GM19035 (cell line): ENCODE measurements around the gene SPATA16.
"Not testable (repeated sequence)": the region's sequence is repeated elsewhere in the genome, so short reads cannot be mapped to it uniquely, and the experiment has no call there.

ENCODE experiments used
- ATAC-seq: cut with Tn5 transposase; IDR thresholded peaks from one replicate; pipeline ENCODE4 v1.9.1; 2021; ENCODE audit not compliant: unreplicated experiment

SPATA16 gene

DNA sequence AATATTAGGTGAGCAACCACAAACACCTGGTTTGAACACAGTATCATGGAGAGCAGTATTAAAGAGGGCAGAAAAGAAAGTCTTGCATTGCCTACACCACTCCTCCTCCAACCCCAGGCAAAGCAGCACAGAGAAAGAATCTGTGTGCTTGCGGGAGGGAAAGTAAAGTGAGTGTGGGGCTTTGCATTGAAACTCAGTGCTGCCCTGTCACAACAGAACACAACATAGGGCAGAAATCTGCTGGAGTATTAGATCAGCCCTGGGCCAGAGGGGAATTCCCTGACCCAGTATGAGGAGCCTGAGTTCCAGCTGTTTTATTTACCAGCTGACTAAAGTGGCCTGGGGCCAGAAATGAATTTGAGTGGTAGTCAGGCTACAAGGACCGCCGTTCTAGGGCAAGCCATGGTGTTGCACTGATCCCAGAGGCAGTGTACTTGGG lies 75.5 kb downstream of the SPATA16 start:
- no peak for ATAC-seq

DNA sequence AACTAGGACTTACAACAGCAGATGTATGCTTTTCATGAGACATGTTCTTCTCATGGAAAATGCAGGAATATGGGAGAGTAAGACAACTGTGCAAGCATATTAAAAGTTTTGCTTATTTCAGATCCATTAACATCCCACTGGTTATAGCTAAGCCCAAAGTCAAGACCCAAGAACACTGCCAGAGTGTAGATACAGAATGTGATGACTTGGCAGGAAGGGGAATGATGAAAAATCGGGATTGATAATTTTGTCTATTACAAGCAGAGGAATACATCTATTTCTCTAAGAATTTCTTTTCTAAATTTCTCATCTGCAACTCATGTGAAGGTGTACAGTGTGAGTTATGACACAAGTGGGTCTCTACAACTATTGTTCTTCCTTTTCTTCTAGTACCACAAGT lies 76.4 kb downstream of the SPATA16 start:
- ATAC-seq: no peak

DNA sequence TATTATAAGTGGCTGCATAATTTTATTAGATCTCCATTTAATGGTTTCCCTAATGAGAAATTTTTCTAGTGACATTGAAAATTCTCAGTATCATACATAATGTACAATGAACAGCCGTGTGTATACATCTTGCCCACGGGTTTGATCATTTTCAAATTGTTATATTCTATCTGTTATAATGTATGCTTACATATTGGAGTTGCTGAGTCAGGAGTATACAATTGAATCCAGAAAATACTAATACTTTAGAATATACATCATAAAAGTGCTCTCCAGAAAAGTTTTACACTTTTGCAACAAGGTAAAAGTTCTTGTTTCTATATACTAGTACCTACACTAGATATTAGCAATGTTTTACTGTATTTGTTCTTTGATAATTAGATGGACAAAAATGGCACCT lies 82.8 kb downstream of the SPATA16 start:
- ATAC-seq: no peak

DNA sequence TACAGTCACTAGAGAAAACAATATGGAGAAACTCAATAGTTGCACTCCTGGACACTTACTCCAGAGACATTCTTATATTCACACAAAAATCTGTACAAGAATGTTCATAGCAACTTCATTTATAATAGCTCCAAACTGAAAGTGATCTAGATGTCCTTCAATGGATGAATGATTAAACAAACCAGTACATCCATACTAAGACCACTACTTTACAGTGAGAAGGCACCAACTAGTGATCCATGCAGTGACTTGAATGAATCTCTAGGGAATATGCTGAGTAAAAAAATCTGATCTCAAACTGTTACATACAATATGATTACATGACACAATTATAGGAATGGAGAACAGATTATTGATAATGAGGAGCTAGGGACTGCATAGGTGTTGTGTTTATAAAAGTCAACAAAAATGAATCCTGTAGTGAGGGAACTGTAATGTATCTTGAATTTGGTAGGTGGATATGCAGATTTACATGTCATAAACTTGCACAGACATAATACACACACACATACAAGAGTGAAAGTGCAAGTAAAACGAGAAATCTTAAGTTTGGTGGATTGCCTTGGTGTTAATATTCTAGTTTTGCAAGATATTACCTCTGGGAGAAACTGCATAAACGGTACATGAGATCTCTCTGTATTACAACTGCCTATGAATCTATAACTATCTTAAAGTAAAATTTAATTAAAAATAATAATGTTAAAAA lies 85.7 kb downstream of the SPATA16 start:
- ATAC-seq: no peak

DNA sequence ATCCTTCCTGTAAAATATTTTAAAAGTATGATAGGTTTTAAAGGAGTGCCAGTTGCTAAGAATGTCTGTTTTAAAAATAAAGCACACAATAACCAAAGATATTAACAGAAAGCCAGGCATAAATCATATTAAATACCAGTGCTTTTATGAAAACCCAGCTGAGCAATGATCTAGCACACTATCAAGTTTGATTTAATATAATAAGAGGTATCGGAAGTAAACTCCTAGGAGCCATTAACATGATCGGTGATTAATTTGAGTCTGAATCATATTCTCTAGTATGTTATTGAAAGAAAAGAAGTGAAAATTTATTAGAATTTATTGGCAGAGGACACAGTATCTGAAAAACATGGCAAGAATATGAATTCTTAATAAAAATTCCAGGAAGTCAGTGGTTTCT lies 91.7 kb downstream of the SPATA16 start:
- no peak for ATAC-seq

DNA sequence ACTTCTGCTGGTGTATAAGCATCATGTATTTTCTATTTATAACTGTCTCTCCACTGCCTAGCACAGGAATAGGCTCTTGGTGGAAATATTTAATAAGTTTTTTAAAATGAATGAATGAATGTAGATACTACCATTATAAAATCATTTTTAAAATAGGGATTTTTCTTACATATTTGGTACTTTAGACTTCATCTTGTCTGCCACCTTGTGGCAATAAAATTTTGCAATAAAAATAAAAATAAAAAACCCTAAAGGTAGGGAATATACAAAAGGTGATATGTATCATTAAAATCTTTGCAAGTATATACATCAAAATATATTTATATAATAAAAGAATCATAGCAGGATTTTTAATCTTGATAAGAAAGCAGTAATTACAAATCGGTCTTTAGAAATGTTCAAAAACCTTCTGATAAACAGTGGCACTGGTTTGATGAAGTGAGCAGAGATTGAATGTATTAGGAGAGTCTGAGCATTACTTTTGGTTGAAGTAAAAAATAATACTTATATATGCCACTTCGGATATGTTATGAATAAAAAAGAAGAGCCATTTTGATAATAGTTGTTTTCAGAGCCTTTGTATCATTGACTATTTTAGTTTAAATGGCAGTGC lies 95.2 kb downstream of the SPATA16 start:
- no peak for ATAC-seq

DNA sequence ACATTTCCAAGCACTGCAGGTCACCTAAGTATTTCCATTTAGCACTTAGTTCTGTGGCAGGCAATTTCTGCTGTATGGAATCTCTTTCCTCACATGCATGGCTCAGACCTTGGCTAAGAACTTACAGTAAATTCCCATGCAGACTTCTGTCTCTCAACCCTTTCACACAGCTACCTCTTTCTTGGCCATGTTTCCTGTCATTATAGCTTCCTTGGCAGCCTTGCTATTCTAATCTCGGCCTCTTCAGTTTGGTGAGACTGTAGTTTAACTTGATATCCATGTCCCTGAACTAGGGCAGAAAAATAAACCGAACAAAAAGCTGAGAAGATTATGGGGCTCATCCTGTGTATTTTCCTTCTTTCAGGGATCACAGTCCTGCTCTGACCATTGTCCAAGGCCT lies 96.0 kb downstream of the SPATA16 start:
- no peak for ATAC-seq

DNA sequence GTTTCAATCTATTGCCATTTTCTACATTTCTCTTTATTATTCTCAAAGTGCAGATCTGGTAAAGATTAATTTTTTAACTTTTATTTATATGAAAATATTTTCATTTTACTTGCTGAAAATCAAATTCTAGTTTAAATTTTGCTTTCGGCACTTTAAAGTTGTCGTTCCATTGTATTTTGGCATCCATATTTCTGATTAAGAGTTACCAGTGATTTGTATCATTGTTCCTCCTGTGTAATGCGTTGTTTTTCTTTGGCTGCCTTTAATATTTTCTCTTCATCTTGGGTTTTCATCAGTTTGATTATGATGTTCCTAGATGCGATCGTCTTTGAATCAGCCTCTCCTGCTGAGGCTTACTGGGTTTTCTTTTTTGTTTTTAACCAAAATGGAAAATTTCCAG lies 97.3 kb downstream of the SPATA16 start:
- ATAC-seq: no peak

DNA sequence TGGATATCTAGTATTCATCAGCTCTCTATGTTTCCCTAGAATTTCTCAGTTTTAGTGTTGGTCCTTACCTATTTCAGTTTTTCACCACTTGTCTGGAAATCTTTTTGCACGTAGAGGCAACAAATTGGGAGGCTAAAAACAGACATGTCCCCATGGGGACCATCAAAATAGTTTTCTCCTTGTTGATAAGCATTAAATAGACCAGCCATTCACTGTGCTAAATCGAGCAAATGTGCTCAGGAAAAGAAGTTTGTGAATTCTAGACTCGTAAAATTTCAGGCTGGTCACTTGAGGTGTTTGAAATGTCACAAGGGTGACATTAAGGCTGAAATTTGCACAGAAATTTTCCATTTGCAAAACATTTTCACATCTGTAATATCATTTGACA lies 102.6 kb downstream of the SPATA16 start:
- ATAC-seq: no peak

DNA sequence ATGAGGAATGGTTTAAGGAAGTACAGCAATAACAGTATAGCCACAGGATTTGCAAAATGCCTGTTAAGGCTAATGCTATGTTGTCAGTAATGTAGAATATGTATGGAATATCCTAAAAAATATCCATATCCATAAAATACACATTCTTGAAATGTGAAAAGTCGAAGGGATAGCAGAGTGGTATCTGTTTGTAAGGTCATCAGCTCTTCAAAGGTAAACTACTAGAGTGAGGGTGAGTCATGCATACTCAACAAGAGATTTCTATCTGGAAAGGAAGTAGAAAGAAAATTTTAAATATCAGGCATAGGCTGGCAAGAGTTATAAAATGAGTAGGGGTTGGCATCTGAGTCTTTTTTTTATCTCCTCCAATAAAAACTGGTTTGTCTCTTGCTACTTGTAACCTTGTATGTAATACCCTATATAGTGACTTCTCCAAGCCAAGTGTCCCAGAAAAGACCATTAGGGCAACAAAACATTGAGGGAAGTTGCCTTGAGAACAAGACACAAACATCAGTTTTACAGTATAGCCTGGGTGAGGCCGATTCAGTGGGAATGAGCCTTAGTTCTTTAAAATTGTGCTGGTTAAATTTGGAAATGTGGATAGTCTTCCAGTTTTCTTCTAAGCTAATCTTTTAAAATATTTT lies 103.1 kb downstream of the SPATA16 start:
- no peak for ATAC-seq

DNA sequence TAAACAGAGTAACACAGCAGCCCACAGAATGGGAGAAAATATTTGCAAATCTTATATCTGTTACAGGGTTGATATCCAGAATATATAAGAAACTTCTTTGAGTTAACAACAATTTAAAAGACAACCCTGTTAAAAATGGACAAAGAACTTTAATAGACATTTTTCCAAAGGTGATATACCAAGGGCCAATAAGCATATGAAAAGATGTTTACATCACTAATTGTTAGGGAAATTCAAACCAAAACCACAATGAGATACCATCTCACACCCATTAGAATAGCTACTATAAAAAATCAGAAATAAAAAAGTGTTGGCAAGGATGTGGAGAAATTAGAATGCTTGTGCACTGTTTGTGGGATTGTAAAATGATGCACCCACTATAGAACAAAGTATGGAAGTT lies 110.8 kb downstream of the SPATA16 start:
- no peak for ATAC-seq

DNA sequence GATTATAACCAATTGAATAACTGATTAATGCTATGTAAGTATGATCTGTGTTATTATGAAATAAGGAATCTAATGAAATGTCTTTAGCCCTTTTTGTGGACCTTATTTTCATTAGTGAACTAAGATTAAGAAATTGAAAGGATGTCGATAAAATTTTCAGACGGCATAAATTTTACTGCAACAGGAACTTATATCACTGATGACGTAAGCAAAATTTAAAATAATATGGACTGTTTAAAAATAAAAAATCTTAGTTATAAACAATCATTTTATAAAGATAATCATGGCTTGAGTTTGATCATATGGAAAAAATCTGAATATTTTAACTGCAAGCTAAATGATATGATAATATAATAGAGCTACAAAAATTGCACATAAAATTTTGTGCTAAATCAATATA lies 112.7 kb downstream of the SPATA16 start:
- no peak for ATAC-seq

DNA sequence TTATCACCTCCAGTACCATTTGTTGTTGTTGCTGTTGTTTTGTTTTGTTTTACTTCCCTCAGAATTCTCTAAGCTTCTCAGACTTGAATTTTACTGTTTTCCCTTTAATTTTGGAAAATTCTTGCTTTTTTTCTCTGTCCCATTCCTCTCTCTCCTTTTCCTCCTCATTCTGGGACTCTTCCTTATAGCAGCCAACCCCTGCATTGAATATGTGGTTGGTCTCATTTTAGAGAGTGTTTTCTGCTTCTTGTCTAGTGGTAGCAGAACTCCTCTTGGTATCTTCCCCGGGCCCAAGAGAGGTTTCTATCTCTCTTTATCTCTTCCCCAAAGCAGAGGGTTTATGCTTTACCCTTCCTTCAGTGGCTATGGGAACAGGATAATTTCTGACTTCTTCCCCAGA lies 113.6 kb downstream of the SPATA16 start:
- ATAC-seq: no peak

DNA sequence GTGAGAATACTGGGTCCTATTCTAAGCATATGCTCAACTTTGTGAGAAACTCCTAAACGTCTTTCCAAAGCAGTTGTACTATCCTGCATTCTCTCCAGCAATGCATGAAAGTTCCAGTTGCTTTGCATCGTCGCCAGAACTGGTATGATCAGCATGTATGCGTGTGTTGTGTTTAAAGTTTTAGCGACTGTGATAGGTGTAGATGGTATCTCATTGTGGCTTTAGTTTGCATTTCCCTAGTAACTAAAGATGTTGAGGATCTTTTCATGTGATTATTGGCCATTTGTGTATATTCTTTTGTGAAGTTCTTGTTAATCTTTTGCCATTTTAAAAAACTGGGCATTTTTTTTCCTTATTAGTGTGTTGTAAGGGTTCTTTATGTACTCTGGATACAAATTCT lies 115.1 kb downstream of the SPATA16 start:
- no peak for ATAC-seq

DNA sequence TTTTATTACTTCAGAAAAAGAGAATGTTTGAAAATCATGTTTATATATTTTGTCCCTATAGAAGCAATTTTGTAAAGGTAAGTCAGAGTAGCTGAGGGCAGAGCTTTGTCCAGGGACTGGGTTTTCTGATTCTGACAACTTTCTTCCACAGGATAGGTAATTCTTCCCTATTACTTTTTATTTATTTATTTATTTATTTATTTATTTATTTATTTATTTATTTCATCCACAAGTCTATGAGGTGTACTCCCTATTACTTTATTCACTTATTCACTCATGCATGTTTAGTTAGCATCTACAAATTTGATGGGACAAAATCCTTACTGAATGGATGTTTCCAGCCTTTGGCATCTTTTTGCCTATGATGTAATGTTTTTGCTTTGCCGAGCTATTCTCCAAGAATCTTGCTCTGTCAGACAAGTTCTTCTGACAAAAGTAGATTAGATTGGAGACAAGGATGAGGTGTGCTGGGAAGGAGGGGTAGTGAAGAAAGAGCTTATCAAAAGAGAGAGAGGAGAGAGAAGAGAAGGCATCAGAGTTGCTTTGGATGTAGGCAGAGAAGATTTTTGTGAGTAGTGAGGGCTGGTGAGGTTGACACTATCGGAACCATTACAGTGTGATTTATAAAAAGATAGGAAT lies 119.4 kb downstream of the SPATA16 start:
- ATAC-seq: no peak

DNA sequence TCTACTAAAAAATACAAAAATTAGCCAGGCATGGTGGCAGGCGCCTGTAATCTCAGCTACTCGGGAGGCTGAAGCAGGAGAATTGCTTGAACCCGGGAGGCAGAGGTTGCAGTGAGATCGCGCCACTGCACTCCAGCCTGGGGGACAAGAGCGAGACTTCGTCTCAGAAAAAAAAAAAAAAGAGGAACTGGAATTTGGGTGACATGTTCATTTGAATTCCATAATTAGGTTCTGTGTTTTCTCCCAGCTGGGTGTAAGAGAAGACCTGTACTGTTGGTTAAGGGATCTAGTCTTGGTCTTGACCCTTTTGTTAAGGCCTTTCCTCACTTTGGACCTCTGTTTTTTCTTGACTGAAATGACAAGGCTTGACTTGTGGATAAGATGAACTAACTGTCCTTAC lies 120.9 kb downstream of the SPATA16 start:
- not testable (repeated sequence) for ATAC-seq

DNA sequence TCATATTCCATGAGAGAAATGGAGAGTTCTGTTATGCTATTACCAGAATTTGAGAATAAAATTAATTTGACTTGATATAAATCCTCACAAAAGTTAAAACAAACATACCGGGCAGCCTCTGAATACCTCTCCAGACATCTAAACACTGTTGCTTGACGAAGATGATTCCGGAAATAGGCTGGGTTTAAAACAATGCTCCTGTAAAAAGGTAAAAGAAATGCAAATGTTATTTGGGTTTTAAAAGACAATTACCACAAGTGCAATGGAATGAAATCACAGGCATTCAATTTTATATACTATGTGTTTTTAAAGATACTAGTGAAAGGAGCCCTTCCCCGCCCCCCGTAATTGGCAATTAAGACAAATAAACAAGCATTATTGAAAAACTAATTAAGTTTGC lies 121.7 kb downstream of the SPATA16 start:
- no peak for ATAC-seq

DNA sequence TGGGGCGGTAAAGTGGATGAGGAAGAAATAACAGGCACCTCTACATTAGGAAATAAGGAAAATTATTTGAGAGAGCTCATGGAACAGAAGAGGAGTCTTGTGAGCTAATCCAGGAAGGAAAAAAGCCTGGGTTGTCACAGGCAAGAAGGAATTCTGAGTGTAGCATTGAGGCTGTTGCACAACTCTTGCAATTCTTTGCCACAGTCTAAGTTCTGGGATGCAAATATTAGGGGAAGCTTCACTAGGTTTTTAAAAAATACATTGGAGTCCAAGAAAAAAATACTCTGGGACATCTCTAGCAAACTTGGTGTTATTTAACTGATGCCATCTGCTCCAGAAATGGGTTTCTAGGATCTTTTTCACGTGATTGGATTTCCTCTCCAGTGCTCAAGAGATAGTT lies 122.3 kb downstream of the SPATA16 start:
- ATAC-seq: no peak

DNA sequence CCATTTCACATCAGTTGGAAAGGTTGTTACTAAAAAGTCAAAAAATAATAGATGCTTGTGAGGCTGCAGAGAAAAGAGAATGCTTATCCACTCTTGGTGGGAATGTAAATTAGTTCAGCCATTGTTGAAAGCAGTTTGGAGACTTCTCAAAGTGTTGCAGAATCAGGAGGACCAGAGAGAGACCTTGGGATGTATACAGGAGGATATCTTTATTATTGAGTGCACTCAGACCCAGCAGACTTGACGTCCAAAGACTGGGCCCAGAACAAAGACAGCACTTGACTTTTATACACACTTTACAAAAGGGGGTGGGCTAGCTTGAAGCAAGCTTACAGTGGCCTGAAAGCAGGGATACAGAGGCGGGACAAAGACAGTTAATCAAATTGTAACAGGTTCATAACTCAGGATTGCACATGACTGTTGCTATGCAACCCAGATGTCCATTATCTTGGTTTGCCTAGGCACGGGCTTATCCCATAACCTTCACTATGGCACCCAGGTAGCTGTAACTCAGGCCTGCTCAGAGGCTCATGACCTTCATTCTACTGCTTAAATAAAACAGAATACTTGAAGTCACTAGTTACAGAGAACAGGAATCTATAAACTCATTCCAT lies 127.7 kb downstream of the SPATA16 start:
- ATAC-seq: no peak

DNA sequence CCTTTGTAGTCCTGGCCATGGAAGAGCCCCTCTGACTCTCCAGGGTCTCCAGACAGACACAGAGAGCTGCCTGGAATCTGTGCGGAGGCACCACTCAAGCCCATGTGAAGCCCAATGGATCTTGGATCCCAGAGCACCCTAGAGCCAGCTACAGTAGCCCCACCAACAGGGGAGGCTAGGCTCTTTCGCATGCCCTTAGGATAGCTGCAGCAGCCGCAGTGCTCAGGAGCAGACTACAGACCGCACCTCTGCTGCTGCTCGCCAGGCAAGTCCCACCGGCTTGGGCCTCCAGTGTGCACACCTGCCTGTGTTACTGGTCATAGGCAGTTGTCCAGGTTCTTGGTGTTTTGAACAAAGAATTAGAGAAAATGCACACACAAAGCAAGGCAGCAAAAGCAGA lies 131.6 kb downstream of the SPATA16 start:
- ATAC-seq: no peak

DNA sequence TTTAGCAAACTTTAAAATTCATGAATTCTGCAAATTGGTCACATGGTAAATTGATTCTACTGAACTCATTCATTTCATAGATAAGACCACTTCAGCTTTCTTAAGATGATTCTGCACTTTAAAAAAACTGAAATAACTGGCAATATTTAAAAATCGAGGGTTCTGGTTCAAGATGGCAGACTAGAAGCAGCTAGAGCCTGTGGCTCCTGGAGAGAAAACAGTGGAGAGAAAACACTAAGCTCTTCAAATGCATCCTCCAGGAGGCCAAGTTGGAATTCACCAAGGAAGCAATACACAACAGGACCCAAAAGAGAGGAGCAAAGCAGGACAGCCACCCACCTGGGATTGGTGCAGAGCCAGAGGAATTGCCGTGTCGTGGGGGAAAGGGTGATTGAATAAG lies 132.1 kb downstream of the SPATA16 start:
- no peak for ATAC-seq
